ENCODE measurements around the gene ERCC2.

Gene ERCC2

GRCh38 chr19:45400192-45400591, 29.8 kb upstream of the ERCC2 start:
- no peak for DNase-seq

GRCh38 chr19:45395821-45396617, 25.6 kb upstream of the ERCC2 start:
- no peak for DNase-seq

GRCh38 chr19:45391871-45392665, 21.7 kb upstream of the ERCC2 start:
- no peak for DNase-seq

GRCh38 chr19:45391346-45391745, 21.0 kb upstream of the ERCC2 start:
- DNase-seq = no peak

- DNase-seq = no peak
These were observed 15.2 kb upstream of the ERCC2 start for GRCh38 chr19:45385392-45386221.

- no peak for DNase-seq
These were observed 12.1 kb upstream of the ERCC2 start for GRCh38 chr19:45382426-45382825.

- no peak for DNase-seq
These were observed 9.7 kb upstream of the ERCC2 start for GRCh38 chr19:45380107-45380506.

- DNase-seq = no peak
These were observed 5.8 kb upstream of the ERCC2 start for GRCh38 chr19:45376045-45376724.

GRCh38 chr19:45368737-45369340, 1.5 kb downstream of the ERCC2 start:
- no peak for DNase-seq

- DNase-seq = no peak
These were observed 2.2 kb downstream of the ERCC2 start for GRCh38 chr19:45368127-45368526.

GRCh38 chr19:45364696-45365095, 5.7 kb downstream of the ERCC2 start:
- no peak for DNase-seq

GRCh38 chr19:45363861-45364459, 6.4 kb downstream of the ERCC2 start:
- no peak for DNase-seq

- DNase-seq = no peak
These were observed 8.1 kb downstream of the ERCC2 start for GRCh38 chr19:45362291-45362690.

GRCh38 chr19:45361608-45362007, 8.8 kb downstream of the ERCC2 start:
- no peak for DNase-seq

- DNase-seq = no peak
These were observed 12.1 kb downstream of the ERCC2 start for GRCh38 chr19:45358213-45358792.

GRCh38 chr19:45357445-45357783, 13.0 kb downstream of the ERCC2 start:
- DNase-seq = no peak

- DNase-seq = no peak
These were observed 13.5 kb downstream of the ERCC2 start for GRCh38 chr19:45356760-45357444.

- DNase-seq = no peak
These were observed 14.5 kb downstream of the ERCC2 start for GRCh38 chr19:45355910-45356309.

- DNase-seq = no peak
These were observed 15.0 kb downstream of the ERCC2 start for GRCh38 chr19:45355402-45355801.

- DNase-seq = no peak
These were observed 16.0 kb downstream of the ERCC2 start for GRCh38 chr19:45354241-45354842.

Data from activated CD4-positive, alpha-beta T cell treated with anti-CD3 and anti-CD28 coated beads for 1 hour (primary cell).